COR-L47 (cell line): ENCODE results near the gene FBXL22.

Experiments
- DNase-seq: peaks from one replicate; lab custom pipeline; 2025; lab: John Stamatoyannopoulos, UW

FBXL22 gene

GRCh38 chr15:63597038-63597790, at the start of gene FBXL22:
FBXL22 (plus strand) TSS chr15:63597387; CDS start chr15:63597393, 6 bp downstream.
- no peak for DNase-seq

GRCh38 chr15:63551400-63551799, 45.8 kb upstream of the FBXL22 start:
- no peak for DNase-seq

- DNase-seq: no peak
These were observed 43.8 kb upstream of the FBXL22 start for GRCh38 chr15:63553388-63553791.

GRCh38 chr15:63554337-63554927, 42.8 kb upstream of the FBXL22 start:
- no peak for DNase-seq

- no peak for DNase-seq
These were observed 41.7 kb upstream of the FBXL22 start for GRCh38 chr15:63555507-63555906.

GRCh38 chr15:63556246-63556645, 40.9 kb upstream of the FBXL22 start:
- DNase-seq: no peak

GRCh38 chr15:63556736-63557135, 40.5 kb upstream of the FBXL22 start:
- DNase-seq: no peak

GRCh38 chr15:63559753-63560152, 37.4 kb upstream of the FBXL22 start:
- no peak for DNase-seq

- no peak for DNase-seq
These were observed 36.3 kb upstream of the FBXL22 start for GRCh38 chr15:63560741-63561448.

- DNase-seq: no peak
These were observed 33.1 kb upstream of the FBXL22 start for GRCh38 chr15:63564093-63564492.

GRCh38 chr15:63565536-63566186, 31.5 kb upstream of the FBXL22 start:
- no peak for DNase-seq

GRCh38 chr15:63572749-63573464, 24.3 kb upstream of the FBXL22 start:
- no peak for DNase-seq

- DNase-seq: no peak
These were observed 23.7 kb upstream of the FBXL22 start for GRCh38 chr15:63573533-63573932.

- no peak for DNase-seq
These were observed 21.9 kb upstream of the FBXL22 start for GRCh38 chr15:63575312-63575711.

- no peak for DNase-seq
These were observed 20.7 kb upstream of the FBXL22 start for GRCh38 chr15:63576441-63576840.

GRCh38 chr15:63582179-63582578, 15.0 kb upstream of the FBXL22 start:
- DNase-seq: no peak

GRCh38 chr15:63582718-63583426, 14.3 kb upstream of the FBXL22 start:
- DNase-seq: no peak

- DNase-seq: no peak
These were observed 10.4 kb upstream of the FBXL22 start for GRCh38 chr15:63586790-63587189.

- peak; percentile 24 for DNase-seq
These were observed 9.7 kb upstream of the FBXL22 start for GRCh38 chr15:63587527-63587926.

- no peak for DNase-seq
These were observed 8.4 kb upstream of the FBXL22 start for GRCh38 chr15:63588826-63589225.
